OCI-LY3 (cell line): ENCODE data around the gene GPR156.

ENCODE experiments used
- EZH2phosphoT487 ChIP-seq: fragments of 200-600 bp; shearing (Covaris generic); IDR thresholded peaks from 2 replicates; pipeline ENCODE4 v1.6.1; 2018; ENCODE audit warnings: antibody characterized with exemption, mixed run types, low read depth
- TF ChIP-seq, protein P1 (sequence below): fragments of 200-600, 300-600 bp; sonication (generic); IDR thresholded peaks from 2 replicates; pipeline ENCODE4 v1.5.1; 2014; ENCODE audit warnings: antibody characterized with exemption, low read length, low read depth

DNA sequence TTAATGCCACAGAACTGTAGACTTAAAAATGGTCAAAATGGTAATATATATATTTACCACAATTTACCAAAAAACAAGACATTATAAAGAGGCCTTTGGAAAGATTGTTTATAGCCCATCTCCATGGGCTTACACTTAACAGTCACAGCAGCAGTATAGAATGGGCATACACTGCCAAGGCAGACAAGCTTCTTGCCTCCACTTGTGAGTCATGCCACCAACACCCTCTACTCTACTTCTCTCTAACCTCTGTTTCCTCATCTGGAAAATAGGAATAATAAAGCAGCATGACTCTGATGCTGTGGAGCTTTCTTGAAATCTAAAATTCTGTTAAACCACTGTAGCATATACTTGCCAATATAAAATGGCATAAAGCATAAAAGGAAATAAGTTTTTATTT lies 14.4 kb upstream of the GPR156 start:
- TF ChIP-seq, protein P1, sequence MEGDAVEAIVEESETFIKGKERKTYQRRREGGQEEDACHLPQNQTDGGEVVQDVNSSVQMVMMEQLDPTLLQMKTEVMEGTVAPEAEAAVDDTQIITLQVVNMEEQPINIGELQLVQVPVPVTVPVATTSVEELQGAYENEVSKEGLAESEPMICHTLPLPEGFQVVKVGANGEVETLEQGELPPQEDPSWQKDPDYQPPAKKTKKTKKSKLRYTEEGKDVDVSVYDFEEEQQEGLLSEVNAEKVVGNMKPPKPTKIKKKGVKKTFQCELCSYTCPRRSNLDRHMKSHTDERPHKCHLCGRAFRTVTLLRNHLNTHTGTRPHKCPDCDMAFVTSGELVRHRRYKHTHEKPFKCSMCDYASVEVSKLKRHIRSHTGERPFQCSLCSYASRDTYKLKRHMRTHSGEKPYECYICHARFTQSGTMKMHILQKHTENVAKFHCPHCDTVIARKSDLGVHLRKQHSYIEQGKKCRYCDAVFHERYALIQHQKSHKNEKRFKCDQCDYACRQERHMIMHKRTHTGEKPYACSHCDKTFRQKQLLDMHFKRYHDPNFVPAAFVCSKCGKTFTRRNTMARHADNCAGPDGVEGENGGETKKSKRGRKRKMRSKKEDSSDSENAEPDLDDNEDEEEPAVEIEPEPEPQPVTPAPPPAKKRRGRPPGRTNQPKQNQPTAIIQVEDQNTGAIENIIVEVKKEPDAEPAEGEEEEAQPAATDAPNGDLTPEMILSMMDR: no peak
- TF ChIP-seq EZH2phosphoT487: no peak
